NCI-H1930 (cell line): ENCODE measurements around the gene FHIT.

Experiments
- DNase-seq, 2 experiments: peaks; one replicate each; lab custom pipeline; 2025; lab: John Stamatoyannopoulos, UW

The FHIT gene

DNA sequence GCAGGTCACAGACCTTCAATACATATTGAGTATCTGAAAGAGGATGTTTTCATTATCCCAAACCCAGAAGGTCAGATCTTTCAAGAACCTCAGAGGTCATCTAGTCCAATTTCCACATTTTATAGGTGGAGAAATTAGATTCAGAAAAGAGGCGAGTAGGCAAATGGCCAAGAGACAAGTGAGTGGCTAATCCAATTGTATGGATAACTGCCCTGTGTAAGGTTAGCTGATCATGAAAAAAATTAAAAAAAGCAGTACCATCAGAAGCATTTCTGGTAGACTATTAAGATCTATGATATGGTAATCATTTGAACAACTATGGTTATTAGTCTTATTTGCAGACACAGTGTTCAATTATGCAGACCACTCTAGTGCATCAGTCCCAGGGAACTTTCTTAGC, 1540.7 kb downstream of the FHIT start:
- no peak for DNase-seq

DNA sequence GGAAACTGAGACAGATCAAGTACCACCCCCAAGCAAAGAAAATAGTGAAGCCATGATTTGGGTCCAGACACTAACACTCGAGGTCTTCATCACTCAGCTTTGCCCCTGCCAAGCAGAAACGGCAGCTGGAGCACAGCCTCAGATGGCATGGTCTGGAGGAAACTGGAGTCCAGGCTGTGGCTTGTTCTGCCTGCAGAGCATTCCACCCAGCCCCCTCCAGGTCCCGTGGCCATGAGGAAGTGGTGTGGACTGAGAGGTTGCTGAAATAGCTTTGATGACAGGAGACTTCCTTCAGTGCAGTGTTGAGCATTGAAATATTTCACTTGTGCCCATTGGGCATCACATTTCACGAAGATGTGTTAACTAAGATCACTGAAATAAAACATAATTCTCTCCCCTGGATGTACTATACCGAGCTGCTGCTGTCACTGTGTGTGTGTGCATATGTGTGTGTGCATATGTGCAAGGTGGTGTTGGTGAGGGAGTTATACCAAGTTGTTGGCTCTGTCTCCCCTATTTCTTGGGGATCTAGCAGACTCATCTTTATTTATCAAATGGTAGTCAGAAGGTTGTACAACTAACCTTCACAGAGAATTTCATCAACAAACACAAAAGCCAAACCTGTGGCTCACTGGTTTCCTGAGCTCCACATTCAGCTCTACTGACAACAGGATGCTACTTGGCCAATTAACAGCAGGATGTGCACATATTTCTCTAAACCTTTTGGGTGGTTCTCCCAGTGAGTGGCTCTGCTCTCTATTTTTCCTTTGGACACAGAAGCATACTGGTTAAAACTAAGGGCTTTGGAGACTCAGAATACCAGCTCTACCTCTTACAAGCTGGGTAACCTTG, 1541.3 kb downstream of the FHIT start:
- DNase-seq = no peak

DNA sequence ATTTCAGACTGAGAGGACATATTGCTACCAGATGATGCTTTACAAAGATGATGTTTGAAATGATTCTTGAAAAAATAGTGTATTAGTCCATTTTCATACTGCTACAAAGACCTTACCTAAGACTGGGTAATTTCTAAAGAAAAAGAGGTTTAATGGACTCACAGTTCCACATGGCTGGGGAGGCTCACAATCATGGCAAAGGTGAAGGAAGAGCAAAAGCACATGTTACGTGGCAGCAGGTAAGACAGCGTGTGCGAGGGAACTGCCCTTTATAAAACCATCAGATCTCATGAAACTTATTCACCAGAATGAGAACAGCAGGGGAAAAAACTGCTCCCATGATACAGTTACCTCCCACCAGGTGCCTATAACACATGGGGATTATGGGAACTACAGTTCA, 1543.0 kb downstream of the FHIT start:
- DNase-seq = no peak

DNA sequence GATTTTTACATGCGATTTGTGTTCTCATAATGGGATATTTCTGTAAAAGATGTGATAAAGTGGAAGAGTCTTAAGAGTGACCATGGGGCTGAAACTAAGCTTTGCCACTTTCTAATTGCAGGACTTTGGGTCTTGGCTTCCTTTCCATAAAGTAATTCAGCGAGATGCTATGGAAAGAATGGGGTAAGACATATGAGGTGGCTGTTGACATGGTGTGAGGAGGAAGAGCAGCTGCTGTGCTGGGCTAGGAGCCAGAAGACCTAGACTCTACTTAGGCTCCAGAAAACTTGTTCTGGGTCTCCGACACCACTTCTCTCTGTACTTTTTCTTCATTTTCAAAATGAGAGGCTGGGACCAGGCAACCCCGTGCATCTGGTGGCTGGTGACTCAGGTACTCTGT, 1547.0 kb downstream of the FHIT start:
- no peak for DNase-seq

DNA sequence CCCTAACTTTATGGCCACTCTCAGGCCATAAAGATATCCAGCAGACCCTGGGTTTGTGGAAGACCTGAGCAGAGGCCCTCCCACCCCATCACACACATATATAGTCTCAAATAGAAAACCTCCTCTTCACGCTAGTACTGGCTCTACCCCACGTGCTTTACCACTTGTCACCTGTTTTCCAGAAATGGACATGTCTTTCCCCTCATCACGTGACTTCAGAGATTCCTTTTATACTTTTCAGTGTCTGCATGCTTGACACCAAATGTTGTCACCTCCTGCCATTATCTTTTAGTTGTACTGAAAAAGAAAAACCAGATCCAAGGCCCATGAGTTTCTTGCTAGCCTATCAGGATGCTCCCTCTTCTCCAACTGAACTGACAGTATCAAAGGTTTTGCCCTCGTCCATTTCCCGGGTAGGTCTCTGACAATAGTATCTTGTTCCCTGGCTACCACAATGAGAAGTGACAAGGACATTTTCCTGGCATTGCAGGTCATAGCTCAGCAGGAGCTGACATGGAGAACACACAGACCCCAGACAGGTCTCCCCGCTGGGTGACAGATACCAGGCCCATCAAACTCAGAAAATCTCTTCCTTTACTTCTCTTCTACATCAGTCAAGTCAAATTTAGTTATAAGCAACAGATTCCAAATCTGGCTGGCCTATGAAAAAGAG, 1551.5 kb downstream of the FHIT start:
- DNase-seq = no peak
